GM18499 (cell line): ENCODE results near the gene HMGA1.
"Not testable (repeated sequence)": the region's sequence is repeated elsewhere in the genome, so short reads cannot be mapped to it uniquely, and the experiment has no call there.

ENCODE experiments used
- ATAC-seq: cut with Tn5 transposase; IDR thresholded peaks from one replicate; pipeline ENCODE4 v1.9.1; 2021; ENCODE audit warnings: moderate number of reproducible peaks; ENCODE audit not compliant: insufficient read depth, unreplicated experiment

The HMGA1 gene

GRCh38 chr6:34239893-34240292, 3.2 kb downstream of the HMGA1 start:
- ATAC-seq = no peak

DNA sequence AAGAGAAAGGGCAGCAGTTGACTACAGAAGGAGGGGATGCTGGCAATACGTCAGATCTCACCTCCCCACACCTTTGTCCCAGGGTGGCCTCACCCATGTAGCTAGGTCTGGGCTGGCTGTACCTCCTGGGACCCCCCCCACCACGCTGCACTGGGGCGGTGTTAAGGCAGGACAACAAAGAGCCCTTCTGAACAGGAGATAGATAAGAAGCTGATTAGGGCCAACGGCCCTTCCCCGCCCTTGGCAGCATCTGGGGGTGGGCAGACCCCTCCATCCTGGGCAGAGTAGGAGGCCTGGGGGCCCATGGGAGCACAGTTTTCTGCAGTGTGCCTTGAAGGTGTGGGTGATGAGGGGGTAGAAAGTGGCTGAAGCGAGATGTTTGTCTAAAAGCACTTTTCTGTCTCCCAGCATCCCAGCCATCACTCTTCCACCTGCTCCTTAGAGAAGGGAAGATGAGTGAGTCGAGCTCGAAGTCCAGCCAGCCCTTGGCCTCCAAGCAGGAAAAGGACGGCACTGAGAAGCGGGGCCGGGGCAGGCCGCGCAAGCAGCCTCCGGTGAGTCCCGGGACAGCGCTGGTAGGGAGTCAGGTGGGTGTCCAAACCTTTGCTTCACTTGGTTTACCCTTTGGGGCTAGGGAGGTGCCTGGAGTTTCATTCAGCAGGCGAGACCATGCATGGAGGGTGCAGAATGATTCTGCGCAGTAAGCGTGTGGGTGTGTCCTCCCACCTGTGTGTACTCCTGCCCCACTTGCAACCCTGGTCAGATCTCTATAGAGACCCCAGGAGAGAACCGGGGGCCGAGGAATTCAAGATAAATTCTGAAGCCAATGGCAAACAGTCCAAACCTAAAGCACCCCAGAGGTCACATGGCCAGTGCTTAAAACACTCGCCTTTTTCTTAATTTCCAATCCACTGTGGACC, 3.9 kb downstream of the HMGA1 start:
- no peak for ATAC-seq

GRCh38 chr6:34241351-34242215, 4.9 kb downstream of the HMGA1 start:
- ATAC-seq = no peak

GRCh38 chr6:34242252-34243130, 5.8 kb downstream of the HMGA1 start:
- no peak for ATAC-seq

DNA sequence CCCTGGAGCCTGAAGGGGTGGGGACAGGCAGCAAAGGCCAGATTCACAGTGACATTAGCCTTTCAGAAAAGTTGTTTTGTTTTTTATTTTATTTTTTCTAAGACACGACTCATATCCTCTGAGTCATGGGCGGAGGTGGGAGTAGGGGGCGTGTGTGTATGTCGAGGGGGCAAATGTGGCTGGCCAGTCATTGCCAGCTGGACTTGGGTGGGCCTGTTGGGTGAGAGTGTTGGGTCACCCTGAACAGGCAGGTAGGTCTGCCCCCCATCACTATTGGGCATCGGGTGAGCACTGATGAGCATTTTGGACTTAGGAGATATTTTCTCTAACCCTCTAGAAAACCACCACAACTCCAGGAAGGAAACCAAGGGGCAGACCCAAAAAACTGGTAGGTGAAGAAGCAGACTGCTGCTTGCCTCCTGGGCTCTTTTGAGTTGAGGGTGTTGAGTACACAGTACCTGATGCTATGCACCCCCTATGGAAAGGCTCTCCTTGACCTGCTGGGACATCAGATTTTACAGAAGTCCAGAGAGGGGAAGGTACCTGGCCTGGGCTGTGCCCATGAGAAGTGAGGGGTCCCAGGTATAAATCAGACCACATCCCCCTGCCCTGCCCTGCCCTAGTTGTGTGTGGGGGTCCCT, 6.6 kb downstream of the HMGA1 start:
- no peak for ATAC-seq

DNA sequence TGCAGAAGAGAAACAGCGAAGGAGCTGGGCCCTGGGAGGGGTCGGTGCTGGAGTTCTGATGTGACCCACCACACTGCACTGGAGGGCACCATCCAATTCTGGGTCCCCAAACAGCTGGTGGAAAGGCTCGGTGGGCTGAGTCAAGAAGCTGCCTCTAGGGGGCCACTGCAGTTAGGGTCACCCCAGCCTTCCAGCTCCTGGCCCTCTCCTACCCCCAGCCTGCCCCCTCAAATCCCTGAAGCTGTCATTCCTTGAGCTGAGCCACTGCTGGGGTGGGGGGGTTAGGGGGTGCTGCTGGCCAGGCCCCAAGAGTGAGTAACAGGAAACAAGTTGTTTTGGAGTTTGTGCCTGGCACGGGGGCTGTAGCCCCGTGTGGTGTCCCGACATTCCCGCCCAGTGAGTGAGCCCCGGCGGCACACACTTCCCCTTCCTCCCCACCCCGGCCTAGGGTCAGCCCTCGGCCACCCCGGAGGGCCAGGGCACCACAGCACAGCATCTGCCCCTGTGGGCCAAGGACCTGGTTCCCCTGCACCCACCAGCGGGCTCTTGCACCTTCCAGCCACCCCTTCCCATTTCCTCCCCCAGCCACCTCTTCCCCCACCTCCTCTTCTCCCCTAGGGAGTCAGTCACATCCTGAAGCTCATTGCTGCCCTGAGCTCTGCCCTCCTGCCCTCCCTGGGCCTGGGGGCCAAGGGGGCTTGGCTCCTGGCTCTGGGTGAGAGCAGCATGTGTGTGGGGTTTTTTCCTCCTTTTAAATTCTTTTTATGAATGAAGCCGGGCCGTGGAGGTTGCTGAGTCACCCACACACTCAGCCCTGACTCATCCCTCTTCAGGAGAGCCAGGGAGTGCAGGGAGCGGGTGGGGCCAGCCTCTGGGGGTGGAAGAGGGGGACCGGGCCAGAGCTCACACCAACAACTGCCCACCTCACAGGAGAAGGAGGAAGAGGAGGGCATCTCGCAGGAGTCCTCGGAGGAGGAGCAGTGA, 7.5 kb downstream of the HMGA1 start:
- ATAC-seq = no peak

DNA sequence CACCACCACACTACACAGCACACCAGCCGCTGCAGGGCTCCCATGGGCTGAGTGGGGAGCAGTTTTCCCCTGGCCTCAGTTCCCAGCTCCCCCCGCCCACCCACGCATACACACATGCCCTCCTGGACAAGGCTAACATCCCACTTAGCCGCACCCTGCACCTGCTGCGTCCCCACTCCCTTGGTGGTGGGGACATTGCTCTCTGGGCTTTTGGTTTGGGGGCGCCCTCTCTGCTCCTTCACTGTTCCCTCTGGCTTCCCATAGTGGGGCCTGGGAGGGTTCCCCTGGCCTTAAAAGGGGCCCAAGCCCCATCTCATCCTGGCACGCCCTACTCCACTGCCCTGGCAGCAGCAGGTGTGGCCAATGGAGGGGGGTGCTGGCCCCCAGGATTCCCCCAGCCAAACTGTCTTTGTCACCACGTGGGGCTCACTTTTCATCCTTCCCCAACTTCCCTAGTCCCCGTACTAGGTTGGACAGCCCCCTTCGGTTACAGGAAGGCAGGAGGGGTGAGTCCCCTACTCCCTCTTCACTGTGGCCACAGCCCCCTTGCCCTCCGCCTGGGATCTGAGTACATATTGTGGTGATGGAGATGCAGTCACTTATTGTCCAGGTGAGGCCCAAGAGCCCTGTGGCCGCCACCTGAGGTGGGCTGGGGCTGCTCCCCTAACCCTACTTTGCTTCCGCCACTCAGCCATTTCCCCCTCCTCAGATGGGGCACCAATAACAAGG, 8.5 kb downstream of the HMGA1 start:
- ATAC-seq = not testable (repeated sequence)

- not testable (repeated sequence) for ATAC-seq
Measured at GRCh38 chr6:34245761-34246140, 9.1 kb downstream of the HMGA1 start.

- no peak for ATAC-seq
Measured at GRCh38 chr6:34246249-34246562, 9.5 kb downstream of the HMGA1 start.

GRCh38 chr6:34246563-34247391, 10.1 kb downstream of the HMGA1 start:
- no peak for ATAC-seq

GRCh38 chr6:34247481-34248197, 11.0 kb downstream of the HMGA1 start:
- no peak for ATAC-seq

GRCh38 chr6:34248198-34248726, 11.6 kb downstream of the HMGA1 start:
- no peak for ATAC-seq

- peak; percentile 39 for ATAC-seq
Measured at GRCh38 chr6:34248727-34249468, 12.2 kb downstream of the HMGA1 start, which contains the start of gene SMIM29. Gene SMIM29, minus strand, starts transcription at chr6:34249006. Its CDS starts 1,215 bp downstream, at chr6:34247791.

GRCh38 chr6:34249469-34250261, 13.0 kb downstream of the HMGA1 start:
- ATAC-seq = peak; percentile 27

DNA sequence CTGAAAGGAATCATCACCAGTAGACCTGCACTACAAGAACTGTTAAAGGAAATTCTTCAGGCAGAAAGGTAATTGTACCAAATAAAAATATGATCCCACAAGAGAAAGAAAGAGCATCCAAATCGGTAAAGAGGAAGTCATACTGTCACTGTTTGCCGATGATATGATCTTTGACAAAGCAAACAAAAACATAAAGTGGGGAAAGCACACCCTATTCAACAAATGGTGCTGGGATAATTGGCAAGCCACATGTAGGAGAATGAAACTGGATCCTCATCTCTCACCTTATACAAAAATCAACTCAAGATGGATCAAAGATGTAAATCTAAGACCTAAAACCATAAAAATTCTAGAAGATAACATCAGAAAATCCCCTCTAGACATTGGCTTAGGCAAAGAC, 15.7 kb downstream of the HMGA1 start:
- ATAC-seq = not testable (repeated sequence)
